Stimulated activated CD4-positive, alpha-beta T cell treated with anti-CD3 and anti-CD28 coated beads, TNF-alpha, amount 100 ng/mL, for 4 hours (primary cell): Measurements from ENCODE around the gene STAMBPL1.
A peak's percentile ranks its signal among the peaks of the same experiment; 100 is the strongest.
"Not testable (repeated sequence)": the region's sequence is repeated elsewhere in the genome, so short reads cannot be mapped to it uniquely, and the experiment has no call there.

Experiments used
- DNase-seq, 3 experiments: peaks; one replicate each; pipeline ENCODE4 v3.0.0-alpha.2; 2020; ENCODE audit warnings: low read depth in 3 of 3

The STAMBPL1 gene

GRCh38 chr10:88919041-88919440 is 39.0 kb downstream of the STAMBPL1 start:
- no peak for DNase-seq

DNA sequence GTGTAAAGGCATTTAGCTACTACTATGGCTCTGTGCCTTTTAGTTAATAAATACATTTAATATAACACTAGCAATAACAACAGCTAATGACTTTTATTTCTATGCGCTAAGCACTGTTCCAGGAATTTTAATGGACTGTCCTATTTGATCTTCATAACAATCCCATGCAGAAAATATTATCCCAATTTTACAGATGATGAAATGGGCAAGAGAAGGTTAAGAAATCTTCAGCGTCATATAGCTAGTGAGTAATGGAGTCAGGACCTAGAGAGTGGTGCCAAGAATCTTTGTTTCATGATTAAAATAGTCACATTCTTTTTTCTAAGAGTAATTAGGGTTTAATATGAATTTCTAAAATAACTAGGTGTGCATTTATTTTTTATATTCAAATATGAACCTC is 40.2 kb downstream of the STAMBPL1 start:
- DNase-seq, result no peak

DNA sequence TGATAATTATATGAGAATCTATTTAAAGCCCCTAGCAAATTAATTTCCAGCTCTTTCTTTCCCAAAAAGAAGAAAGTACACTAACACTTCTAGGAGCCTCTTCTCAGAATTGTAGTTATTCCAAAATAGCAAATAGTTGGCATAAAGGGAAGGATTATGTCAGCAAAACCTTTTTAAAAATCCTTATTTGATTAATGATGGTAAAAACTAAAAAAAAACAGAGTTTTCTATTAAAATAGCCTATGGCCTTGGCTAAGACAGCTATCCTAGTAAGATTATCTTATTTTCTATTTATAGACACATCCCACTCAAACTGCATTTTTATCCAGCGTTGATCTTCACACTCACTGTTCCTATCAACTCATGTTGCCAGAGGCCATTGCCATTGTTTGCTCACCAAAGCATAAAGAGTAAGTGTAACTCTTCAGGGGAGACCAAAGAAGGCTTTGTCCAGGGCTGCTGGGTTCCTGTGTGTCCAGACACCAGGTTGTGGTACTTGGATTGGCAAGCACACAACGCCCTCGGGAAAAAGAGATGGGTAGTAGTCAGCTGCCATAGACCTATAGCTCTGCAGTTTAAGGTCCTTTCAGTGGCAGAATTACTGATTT is 41.0 kb downstream of the STAMBPL1 start:
- no peak for DNase-seq

DNA sequence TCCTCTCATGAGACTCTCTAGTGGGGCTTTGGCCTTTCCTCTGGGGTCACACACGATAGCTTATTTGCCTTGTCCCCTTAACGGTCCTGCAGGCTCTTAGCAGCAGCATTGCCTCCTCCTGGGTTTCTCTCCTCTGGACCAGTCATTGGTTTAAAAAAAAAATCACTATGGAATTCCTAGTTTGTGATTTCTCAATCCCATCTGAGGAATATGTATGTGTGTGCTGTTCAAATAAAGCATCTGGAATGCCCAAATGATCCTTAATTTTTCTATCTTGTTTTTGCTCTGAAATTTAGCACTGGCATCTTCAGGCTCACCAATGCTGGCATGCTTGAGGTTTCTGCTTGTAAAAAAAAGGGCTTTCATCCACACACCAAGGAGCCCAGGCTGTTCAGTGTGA is 42.0 kb downstream of the STAMBPL1 start:
- no peak for DNase-seq

DNA sequence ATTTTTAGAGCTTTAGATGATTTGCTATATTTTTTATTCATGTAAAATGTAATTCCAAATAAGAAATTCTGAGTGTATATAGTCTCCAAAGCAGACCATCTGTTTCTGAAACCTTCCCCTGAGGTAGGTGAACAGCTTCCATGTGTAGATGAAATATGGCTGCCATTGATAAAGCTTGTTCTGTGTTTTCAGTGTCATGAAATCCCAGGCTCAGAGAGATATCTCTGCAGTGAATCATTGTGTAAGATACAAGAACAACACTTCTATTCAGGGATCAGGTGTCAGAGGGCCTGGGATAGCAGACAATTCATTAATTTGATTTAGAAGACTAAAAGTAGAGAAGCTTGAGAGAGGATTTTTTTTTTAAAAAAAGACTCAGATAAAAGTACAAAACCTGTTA is 43.5 kb downstream of the STAMBPL1 start:
- DNase-seq, result no peak

DNA sequence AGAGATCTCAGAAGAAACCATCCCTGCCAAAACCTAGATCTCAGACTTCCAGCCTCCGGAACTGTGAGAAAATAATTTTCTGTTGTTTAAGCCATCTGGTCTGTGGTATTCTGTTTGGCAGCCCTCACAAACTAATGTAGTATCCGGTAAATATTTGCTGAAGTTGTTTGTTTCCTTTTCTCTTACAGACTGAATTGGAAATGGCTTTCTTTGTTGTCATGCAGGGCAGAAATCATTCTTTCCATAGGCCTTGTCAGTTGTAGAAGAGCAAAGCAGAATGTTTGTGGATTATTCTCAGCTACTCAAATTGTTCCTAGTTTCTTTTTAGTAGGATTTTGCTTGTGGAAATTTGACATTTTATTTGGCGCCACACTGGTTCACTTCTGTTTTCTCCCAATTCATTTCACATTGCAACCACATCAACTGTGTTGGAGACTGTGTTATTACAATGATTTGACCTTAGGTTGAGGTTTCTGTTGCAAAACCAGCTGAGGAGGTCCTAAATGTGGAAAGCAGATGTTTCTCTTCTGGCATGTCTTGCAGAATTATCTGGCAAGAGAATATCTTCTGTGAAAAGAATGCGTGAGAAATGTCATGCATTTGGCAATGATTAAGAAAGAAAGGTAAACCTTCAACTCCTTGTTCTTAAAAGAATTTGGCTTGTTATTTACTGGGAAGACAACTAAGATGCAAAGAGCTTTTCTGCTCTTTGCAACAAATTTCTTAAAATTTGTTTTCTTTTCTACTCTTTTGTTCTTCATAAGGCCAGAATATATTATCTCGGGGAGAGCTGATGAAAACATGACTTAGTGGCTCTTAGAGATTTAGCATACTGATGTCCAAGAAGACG is 46.7 kb downstream of the STAMBPL1 start:
- DNase-seq, result no peak

DNA sequence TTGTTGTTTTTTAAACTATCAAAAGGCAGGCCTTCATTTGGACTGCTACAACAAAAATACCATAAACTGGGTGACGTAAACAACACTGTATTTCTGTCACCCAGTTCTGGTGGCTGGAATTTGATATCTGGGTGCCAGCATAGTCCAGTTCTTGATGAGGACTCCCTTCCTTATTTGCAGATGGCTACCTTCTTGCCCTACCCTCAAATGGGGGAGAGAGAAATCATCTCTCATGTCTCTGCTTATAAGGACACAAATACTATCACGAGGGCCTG is 47.3 kb downstream of the STAMBPL1 start:
- no peak for DNase-seq

DNA sequence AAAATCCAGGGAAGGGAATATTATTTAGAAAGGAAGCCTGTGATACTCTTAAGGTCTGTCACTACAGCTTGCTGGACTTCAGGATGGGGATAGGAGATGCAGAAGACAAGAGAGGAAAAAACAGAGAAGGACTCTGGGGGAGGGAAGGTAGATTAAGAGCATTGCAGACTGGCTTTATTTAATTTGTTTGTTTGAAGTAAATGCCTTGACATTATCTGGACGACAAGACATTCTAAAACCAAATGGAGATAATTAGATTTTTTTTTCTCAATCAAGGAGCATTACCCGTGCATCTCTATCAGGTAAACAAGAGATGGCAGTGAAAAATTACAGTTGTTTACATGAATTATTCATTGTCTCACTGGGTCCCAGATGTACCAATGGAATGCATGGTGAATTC is 48.2 kb downstream of the STAMBPL1 start:
- DNase-seq, result no peak

DNA sequence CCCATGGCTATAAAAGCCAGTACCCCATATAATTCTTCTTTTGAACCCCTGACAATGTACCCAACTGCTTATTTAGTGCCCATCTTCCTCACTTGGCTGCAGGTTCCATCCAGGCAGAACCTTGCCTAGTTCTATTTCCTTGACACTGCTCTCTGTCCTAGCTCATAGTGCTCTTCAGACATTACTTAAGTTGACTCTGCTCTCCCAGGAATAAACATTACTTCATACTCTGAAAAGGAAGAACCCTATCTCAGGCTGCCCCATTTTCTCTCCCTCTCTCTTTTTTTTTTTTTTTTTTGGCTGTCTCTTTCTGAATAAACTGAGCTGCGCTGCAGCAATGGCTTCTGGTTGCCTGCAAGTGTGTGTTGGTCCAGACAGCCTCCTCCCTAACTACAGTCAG is 51.5 kb downstream of the STAMBPL1 start:
- no peak for DNase-seq

- DNase-seq, result not testable (repeated sequence)
These were observed 52.0 kb downstream of the STAMBPL1 start for GRCh38 chr10:88932029-88932428.

DNA sequence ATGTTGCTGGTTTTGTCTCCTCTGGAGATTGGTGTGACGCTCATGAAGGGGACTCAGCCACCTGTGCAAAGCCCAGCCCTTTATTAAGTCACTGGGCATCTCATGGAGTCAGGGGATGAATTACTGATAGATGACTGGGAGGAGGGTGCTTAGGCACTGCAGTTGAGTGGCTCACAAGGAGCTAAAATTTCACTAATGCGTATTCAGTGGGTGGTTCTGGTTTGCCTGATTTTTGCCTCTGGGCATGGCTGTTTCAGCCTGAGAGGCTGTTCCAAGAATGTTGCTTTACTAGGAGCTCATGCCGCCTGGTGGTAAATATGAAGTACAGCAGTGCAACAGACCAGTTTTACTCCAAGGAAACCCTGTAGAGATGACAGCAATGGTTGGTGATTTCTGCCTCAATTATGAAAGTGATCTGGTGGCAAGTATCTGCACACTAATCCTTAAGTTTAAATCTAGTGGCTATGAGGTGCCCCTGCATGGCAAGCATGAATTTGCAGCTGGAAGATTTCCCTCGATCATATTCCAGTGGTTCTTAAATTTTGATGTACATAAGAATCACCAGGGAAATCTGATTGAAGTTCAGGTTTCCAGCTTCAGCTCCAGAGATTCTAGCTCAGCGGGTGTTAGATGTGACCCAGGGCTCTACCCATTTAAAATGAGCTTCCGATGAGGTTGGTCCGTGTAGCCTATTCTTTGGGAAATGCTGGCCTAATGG is 52.7 kb downstream of the STAMBPL1 start:
- DNase-seq, result peak in 2 of 3 experiments; percentile 10 to 11

DNA sequence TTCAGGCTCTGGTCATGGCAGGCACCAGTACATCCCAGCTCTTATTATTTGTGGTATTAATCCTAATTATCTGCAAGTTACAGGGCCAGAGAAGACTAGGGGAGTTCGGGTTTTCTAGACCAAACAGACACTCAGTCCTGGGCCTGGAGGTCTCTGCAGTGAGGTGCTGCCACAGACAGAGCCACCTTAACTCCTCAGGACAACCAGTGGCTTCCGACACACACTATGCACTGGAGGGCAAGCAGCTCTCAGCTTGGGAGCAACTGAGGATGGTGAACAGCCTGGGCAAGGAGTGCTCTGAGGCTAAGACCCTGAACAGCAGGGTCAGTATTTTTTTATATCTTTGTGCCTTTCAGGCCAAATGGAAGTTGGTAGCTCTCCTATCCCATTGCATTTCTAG is 53.5 kb downstream of the STAMBPL1 start:
- no peak for DNase-seq

GRCh38 chr10:88934900-88935672 is 55.0 kb downstream of the STAMBPL1 start:
- DNase-seq, result peak; percentile 31 to 58 (median 49)

DNA sequence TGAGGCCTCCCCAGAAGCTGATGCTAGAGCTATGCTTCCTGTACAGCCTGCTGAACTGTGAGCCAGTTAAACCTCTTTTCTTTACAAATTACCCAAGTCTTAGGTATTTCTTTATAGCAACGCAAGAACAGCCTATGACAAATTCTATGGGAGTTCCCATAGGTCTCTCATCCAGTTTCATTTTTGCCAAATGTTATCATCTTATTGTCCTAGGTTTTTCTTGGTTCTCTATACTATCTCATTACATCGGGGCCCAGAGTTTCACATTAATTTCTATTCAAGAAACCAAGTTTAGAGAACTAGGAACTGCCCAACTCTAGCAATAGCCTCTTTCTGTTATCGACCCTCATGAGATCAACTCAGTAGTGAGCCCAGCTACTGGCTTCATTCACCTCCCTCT is 56.6 kb downstream of the STAMBPL1 start:
- DNase-seq, result no peak

DNA sequence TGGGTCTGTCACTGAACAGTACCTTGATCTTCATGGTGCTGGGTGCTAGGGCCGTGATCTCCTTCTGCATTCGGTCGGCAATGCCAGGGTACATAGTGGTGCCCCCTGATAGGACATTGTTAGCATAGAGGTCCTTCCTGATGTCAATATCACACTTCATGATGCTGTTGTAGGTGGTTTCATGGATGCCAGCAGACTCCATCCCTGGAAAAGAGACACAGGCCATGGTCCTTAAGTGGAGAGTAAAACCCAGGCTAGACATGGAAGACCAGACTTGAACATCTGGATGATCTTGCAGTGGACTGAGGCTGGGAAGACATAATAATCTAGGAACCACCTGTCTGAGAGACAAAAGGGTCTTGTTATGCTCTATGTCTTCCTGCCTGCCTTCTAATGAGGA is 58.0 kb downstream of the STAMBPL1 start:
- DNase-seq, result no peak

GRCh38 chr10:88938938-88939337 is 58.9 kb downstream of the STAMBPL1 start:
- no peak for DNase-seq

GRCh38 chr10:88941026-88941425 is 61.0 kb downstream of the STAMBPL1 start:
- no peak for DNase-seq

GRCh38 chr10:88943778-88944177 is 63.7 kb downstream of the STAMBPL1 start:
- DNase-seq, result no peak

DNA sequence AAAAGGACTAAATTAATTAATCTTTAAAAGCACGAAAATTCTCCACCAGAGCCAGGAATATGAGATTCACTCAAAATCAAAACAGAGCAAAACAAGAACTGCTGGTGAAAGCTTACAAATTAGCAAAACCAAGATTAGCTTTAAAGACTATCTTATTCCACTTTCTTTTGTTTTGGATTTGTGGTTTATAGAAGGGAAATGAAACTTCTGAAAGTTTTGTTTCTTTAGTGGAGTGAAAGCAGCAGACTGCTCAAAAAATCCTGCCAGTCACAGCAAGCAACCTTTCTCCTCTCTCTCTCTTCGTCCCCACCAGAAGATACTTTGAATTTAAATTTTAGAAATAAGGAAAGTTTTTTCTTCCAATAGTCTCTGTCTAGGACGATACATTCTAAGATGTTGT is 64.8 kb downstream of the STAMBPL1 start:
- no peak for DNase-seq

GRCh38 chr10:88946200-88946599 is 66.2 kb downstream of the STAMBPL1 start:
- DNase-seq, result no peak

DNA sequence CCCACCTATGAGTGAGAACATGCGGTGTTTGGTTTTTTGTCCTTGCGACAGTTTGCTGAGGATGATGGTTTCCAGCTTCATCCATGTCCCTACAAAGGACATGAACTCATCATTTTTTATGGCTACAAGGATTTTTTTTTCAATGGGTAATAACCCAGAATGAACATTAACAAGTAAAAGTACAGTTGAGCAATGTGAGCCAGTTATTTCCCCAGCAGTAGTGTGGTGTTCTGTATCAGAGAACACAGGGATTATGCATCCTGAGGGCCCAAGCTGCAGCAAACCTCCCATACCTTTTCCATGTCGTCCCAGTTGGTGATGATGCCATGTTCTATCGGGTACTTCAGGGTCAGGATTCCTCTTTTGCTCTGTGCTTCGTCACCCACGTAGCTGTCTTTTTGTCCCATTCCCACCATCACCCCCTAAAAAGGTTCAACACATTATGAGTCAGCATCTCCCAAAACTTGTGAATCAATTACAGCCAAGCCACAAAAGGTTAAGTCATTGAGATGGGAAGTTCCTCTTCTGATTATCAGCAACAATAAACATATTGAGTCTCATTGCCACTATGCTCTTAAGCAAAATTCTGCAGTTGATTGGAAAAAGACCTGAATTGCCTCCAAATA is 67.0 kb downstream of the STAMBPL1 start:
- DNase-seq, result no peak

GRCh38 chr10:88949051-88949450 is 69.0 kb downstream of the STAMBPL1 start:
- DNase-seq, result no peak
